Measurements from ENCODE around the gene SLC38A10. TPM values are rescaled to one million over a fixed set of nuclear protein-coding genes. Genes with fewer than 3 reads are reported as not detected.
"Not testable (repeated sequence)": the region's sequence is repeated elsewhere in the genome, so short reads cannot be mapped to it uniquely, and the experiment has no call there.

Gene SLC38A10
- total RNA-seq, 1 donor from 2014 or later: 26.1 TPM

DNA sequence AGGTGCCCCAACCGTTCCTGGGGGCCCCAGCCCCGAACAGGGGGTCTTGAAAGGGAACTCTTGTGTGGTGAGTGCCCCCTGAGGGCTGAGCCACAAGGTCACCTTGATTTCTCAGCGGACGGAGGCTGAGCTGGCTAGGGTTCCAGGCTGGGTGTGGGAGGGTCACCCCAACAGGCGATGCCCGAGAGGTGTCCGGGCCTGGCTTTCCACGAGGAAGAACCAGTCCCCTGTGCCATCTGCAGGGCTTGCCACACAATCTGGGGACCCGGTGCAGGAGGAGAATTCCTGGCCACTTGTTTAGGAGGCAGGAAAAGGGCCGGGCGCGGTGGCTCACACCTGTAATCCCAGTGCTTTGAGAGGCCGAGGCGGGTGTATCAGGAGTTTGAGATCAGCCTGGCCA, 16.8 kb upstream of the SLC38A10 start:
- Histone ChIP-seq H3K9ac (ENCODE audit: low read depth in 1 of 3, low read length in 3 of 3) (no peak overlapping the region), H3K4me1 (ENCODE audit: control insufficient read depth in 3 of 3, insufficient read depth in 3 of 3, low read length in 3 of 3) (peaks cover 17 to 36% (median 27%) of the 10 kb centered on the region in 3 donors), H3K27me3 (ENCODE audit: control insufficient read depth in 3 of 3, insufficient read depth in 3 of 3, low read length in 3 of 3) (no peaks in the 10 kb centered on the region), H3K36me3 (ENCODE audit: control insufficient read depth in 3 of 3, insufficient read depth in 3 of 3, low read length in 3 of 3) (no peaks in the 10 kb centered on the region), H3K4me3 (ENCODE audit: low read length in 3 of 3) (no peak overlapping the region), H3K27ac (ENCODE audit: low read depth, low read length) (no peak overlapping the region), H3K9me3 (ENCODE audit: control insufficient read depth in 3 of 3, low read length in 3 of 3) (no peaks in the 10 kb centered on the region)

GRCh38 chr17:81310949-81311550, 15.9 kb upstream of the SLC38A10 start:
- Histone ChIP-seq H3K36me3 (ENCODE audit: control insufficient read depth in 3 of 3, insufficient read depth in 3 of 3, low read length in 3 of 3) (no peaks in the 10 kb centered on the region), H3K9me3 (ENCODE audit: control insufficient read depth in 3 of 3, low read length in 3 of 3) (no peaks in the 10 kb centered on the region), H3K27ac (ENCODE audit: low read depth, low read length) (no peak overlapping the region), H3K9ac (ENCODE audit: low read depth in 1 of 3, low read length in 3 of 3) (no peak overlapping the region), H3K4me1 (ENCODE audit: control insufficient read depth in 3 of 3, insufficient read depth in 3 of 3, low read length in 3 of 3) (peaks cover 17 to 36% (median 27%) of the 10 kb centered on the region in 3 donors), H3K27me3 (ENCODE audit: control insufficient read depth in 3 of 3, insufficient read depth in 3 of 3, low read length in 3 of 3) (no peaks in the 10 kb centered on the region), H3K4me3 (ENCODE audit: low read length in 3 of 3) (no peak overlapping the region)

DNA sequence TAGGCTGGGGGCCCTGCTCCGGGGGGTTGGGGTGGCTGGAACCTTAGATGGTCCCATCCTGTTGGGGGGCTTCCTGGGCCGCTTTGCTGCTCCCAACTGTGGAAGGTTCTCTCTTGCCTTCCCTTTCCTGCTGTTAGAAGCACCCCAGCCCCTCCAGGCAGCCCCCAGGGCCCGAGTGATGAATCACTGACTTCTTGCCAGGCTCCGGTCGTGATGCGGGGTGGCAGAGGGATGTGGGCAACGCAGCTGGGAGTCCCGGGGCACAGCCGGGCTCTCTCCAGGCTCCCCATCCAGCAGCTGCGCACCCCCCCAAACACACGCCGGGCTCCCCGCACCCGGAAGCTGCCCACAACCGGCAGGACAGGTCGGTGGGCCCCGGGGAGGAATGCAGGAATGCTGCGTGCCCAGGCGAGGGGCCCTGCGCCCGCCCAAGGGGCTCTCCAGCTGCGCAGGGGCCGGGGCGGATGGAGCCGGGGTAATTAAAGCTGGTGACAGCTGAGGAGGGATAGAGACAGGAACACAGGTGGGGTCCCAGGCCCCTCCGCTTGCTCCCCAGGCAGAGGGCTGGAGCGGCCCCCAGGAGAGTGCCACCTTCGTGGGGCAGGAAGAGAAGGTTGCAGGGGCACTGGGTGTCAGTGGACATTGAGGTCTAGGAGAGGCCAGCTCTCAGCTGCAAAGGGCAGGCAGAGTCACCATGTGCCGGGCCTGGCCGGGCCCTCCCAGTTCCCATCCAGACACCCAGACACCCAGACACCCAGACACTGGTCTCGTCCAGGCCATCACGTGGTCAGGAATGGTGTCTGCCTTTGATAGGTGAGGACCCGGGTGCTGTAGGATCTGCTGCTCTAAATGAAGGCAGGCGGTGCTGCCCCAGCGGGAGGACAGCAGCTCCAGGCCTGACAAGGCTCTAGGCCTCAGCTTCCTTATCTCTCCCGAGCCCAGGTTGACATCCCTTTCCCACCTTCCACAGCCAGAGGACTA, 15.0 kb upstream of the SLC38A10 start:
- H3K27ac ChIP-seq (ENCODE audit: low read depth, low read length): peak overlapping the region; percentile 83
- H3K9me3 ChIP-seq (ENCODE audit: control insufficient read depth in 3 of 3, low read length in 3 of 3): no peaks in the 10 kb centered on the region
- H3K9ac ChIP-seq (ENCODE audit: low read depth in 1 of 3, low read length in 3 of 3): peak overlapping the region in 2 of 3 donors; percentile 81 to 87
- H3K4me1 ChIP-seq (ENCODE audit: control insufficient read depth in 3 of 3, insufficient read depth in 3 of 3, low read length in 3 of 3): peaks cover 17 to 29% (median 22%) of the 10 kb centered on the region in 3 donors
- no peaks in the 10 kb centered on the region for H3K27me3 ChIP-seq (ENCODE audit: control insufficient read depth in 3 of 3, insufficient read depth in 3 of 3, low read length in 3 of 3)
- H3K4me3 ChIP-seq (ENCODE audit: low read length in 3 of 3): peak overlapping the region in 1 of 3 donors; percentile 51
- no peaks in the 10 kb centered on the region for H3K36me3 ChIP-seq (ENCODE audit: control insufficient read depth in 3 of 3, insufficient read depth in 3 of 3, low read length in 3 of 3)

DNA sequence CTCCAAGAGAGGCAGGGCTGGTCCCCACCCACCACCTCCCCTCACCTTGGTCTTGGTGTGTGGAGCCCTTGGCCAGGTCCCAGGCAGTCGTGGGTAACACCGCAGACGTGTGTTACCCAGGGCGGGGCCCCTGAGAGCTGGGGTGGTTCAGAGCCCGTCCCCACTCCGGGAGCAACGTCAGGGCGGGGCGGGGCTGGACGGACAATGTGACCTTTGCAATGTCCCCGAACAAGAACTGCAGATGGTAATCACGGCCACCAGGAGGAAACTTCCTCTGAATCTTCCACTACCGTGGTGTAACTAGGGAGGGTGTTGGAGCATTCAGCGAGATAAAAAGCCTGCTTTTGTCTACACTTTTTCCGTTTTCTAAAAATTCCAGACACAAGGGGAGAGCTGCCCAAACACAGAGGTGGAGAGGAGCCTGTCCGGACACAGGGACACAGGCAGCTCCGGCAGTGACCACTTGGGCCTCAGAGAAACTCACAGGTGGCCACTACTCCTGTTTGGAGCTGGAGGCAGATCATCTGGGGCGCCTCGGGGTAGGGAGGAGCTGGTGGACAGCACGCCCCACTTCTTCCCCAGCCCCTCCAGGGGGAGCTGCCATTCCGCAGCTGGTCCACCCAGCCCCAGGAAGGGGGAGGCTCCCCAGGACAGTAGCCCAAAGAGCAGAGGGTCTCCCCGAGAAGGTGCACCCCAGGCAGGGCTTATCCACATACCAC, 14.2 kb upstream of the SLC38A10 start:
- H3K4me3 ChIP-seq (ENCODE audit: low read length in 3 of 3): peak overlapping the region; percentile 51 to 75 (median 67)
- peaks cover 17 to 27% (median 19%) of the 10 kb centered on the region in 3 donors for H3K4me1 ChIP-seq (ENCODE audit: control insufficient read depth in 3 of 3, insufficient read depth in 3 of 3, low read length in 3 of 3)
- no peaks in the 10 kb centered on the region for H3K36me3 ChIP-seq (ENCODE audit: control insufficient read depth in 3 of 3, insufficient read depth in 3 of 3, low read length in 3 of 3)
- no peaks in the 10 kb centered on the region for H3K27me3 ChIP-seq (ENCODE audit: control insufficient read depth in 3 of 3, insufficient read depth in 3 of 3, low read length in 3 of 3)
- no peaks in the 10 kb centered on the region for H3K9me3 ChIP-seq (ENCODE audit: control insufficient read depth in 3 of 3, low read length in 3 of 3)
- peak overlapping the region; percentile 74 to 87 (median 81) for H3K9ac ChIP-seq (ENCODE audit: low read depth in 1 of 3, low read length in 3 of 3)
- H3K27ac ChIP-seq (ENCODE audit: low read depth, low read length): peak overlapping the region; percentile 83

DNA sequence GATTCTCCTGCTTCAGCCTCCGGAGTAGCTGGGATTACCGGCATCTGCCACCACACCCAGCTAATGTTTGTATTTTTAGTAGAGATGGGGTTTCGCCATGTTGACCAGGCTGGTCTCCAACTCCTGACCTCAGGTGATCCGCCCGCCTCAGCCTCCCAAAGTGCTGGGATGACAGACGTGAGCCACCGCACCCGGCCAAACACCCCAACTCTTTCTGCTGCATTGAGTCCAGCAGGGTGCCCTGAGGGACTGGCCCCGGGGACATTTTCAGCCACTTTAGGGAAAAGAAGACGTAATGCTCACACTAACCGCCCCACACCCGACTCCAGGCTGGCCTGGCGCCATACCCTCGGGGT, 13.7 kb upstream of the SLC38A10 start:
- H3K36me3 ChIP-seq (ENCODE audit: control insufficient read depth in 3 of 3, insufficient read depth in 3 of 3, low read length in 3 of 3); H3K9me3 ChIP-seq (ENCODE audit: control insufficient read depth in 3 of 3, low read length in 3 of 3); H3K27me3 ChIP-seq (ENCODE audit: control insufficient read depth in 3 of 3, insufficient read depth in 3 of 3, low read length in 3 of 3): not testable (repeated sequence)
- Histone ChIP-seq H3K4me3 (ENCODE audit: low read length in 3 of 3) (peak overlapping the region; percentile 51 to 75 (median 67)), H3K4me1 (ENCODE audit: control insufficient read depth in 3 of 3, insufficient read depth in 3 of 3, low read length in 3 of 3) (peaks cover 17 to 27% (median 19%) of the 10 kb centered on the region in 3 donors), H3K9ac (ENCODE audit: low read depth in 1 of 3, low read length in 3 of 3) (peak overlapping the region; percentile 74 to 87 (median 81)), H3K27ac (ENCODE audit: low read depth, low read length) (peak overlapping the region; percentile 83)

GRCh38 chr17:81307636-81308560, 12.8 kb upstream of the SLC38A10 start:
- no peaks in the 10 kb centered on the region for H3K9me3 ChIP-seq (ENCODE audit: control insufficient read depth in 3 of 3, low read length in 3 of 3)
- H3K9ac ChIP-seq (ENCODE audit: low read depth in 1 of 3, low read length in 3 of 3): no peak overlapping the region
- no peaks in the 10 kb centered on the region for H3K27me3 ChIP-seq (ENCODE audit: control insufficient read depth in 3 of 3, insufficient read depth in 3 of 3, low read length in 3 of 3)
- no peaks in the 10 kb centered on the region for H3K36me3 ChIP-seq (ENCODE audit: control insufficient read depth in 3 of 3, insufficient read depth in 3 of 3, low read length in 3 of 3)
- H3K4me3 ChIP-seq (ENCODE audit: low read length in 3 of 3): peak overlapping the region in 1 of 3 donors; percentile 17
- peaks cover 17 to 28% (median 19%) of the 10 kb centered on the region in 3 donors for H3K4me1 ChIP-seq (ENCODE audit: control insufficient read depth in 3 of 3, insufficient read depth in 3 of 3, low read length in 3 of 3)
- no peak overlapping the region for H3K27ac ChIP-seq (ENCODE audit: low read depth, low read length)

- Histone ChIP-seq H3K27me3 (ENCODE audit: control insufficient read depth in 3 of 3, insufficient read depth in 3 of 3, low read length in 3 of 3) (no peaks in the 10 kb centered on the region), H3K27ac (ENCODE audit: low read depth, low read length) (no peak overlapping the region), H3K9ac (ENCODE audit: low read depth in 1 of 3, low read length in 3 of 3) (no peak overlapping the region), H3K4me1 (ENCODE audit: control insufficient read depth in 3 of 3, insufficient read depth in 3 of 3, low read length in 3 of 3) (peaks cover 17 to 31% (median 19%) of the 10 kb centered on the region in 3 donors), H3K4me3 (ENCODE audit: low read length in 3 of 3) (no peak overlapping the region), H3K9me3 (ENCODE audit: control insufficient read depth in 3 of 3, low read length in 3 of 3) (no peaks in the 10 kb centered on the region), H3K36me3 (ENCODE audit: control insufficient read depth in 3 of 3, insufficient read depth in 3 of 3, low read length in 3 of 3) (no peaks in the 10 kb centered on the region)
Measured at GRCh38 chr17:81306898-81307510, 11.9 kb upstream of the SLC38A10 start.

GRCh38 chr17:81306491-81306890, 11.4 kb upstream of the SLC38A10 start:
- H3K27ac ChIP-seq (ENCODE audit: low read depth, low read length): no peak overlapping the region
- H3K4me1 ChIP-seq (ENCODE audit: control insufficient read depth in 3 of 3, insufficient read depth in 3 of 3, low read length in 3 of 3): peaks cover 17 to 34% (median 20%) of the 10 kb centered on the region in 3 donors
- H3K4me3 ChIP-seq (ENCODE audit: low read length in 3 of 3): no peak overlapping the region
- no peaks in the 10 kb centered on the region for H3K36me3 ChIP-seq (ENCODE audit: control insufficient read depth in 3 of 3, insufficient read depth in 3 of 3, low read length in 3 of 3)
- no peaks in the 10 kb centered on the region for H3K9me3 ChIP-seq (ENCODE audit: control insufficient read depth in 3 of 3, low read length in 3 of 3)
- no peaks in the 10 kb centered on the region for H3K27me3 ChIP-seq (ENCODE audit: control insufficient read depth in 3 of 3, insufficient read depth in 3 of 3, low read length in 3 of 3)
- H3K9ac ChIP-seq (ENCODE audit: low read depth in 1 of 3, low read length in 3 of 3): no peak overlapping the region

All from skeletal muscle tissue (tissue), 4 donors.